K562 (cell line): ENCODE results near the gene USHBP1. TPM values are rescaled to one million over a fixed set of nuclear protein-coding genes. Genes with fewer than 3 reads are reported as not detected.

Experiments
- ARID4B ChIP-seq: sonication (generic); formaldehyde crosslinking; IDR thresholded peaks from 2 replicates; pipeline ENCODE4 v1.8.0; 2022; ENCODE audit warnings: mild to moderate bottlenecking, missing genetic modification reagents
- ATF1 ChIP-seq, 2 experiments: fragments of 450-650 bp in 1 of 2; IDR thresholded peaks; 2 replicates each; pipeline ENCODE4 v1.6.1; 2016; ENCODE audit warnings: missing compliant biosample characterization in 1 of 2, missing genetic modification characterization in 1 of 2
- ATF3 ChIP-seq, 2 experiments: fragments of 450-650 bp in 1 of 2; sonication (generic) in 1 of 2; formaldehyde crosslinking in 1 of 2; IDR thresholded peaks in 1 of 2; conservative IDR thresholded peaks in 1 of 2; 2 replicates each; pipeline versions ENCODE4 v1.6.1 to v1.8.1; 2016 to 2023; ENCODE audit warnings: mild to moderate bottlenecking in 2 of 2, moderate library complexity in 2 of 2, inconsistent platforms in 1 of 2, missing genetic modification reagents in 1 of 2
- CREB3L1 ChIP-seq: fragments of 450-650 bp; IDR thresholded peaks from 2 replicates; pipeline ENCODE4 v1.6.1; 2014; ENCODE audit warnings: low read depth, mild to moderate bottlenecking, moderate library complexity, borderline replicate concordance
- FOXM1 ChIP-seq, 2 experiments: fragments of 450-650 bp in 1 of 2; sonication (generic) in 1 of 2; formaldehyde crosslinking in 1 of 2; IDR thresholded peaks; 2 replicates each; pipeline versions ENCODE4 v1.6.1 to v1.9.0; 2017 to 2022; ENCODE audit warnings: low read depth in 2 of 2, mild to moderate bottlenecking in 2 of 2, missing genetic modification reagents in 1 of 2, moderate library complexity in 1 of 2
- HDAC1 ChIP-seq, 2 experiments: fragments of 450-650 bp; IDR thresholded peaks; 2 replicates each; pipeline ENCODE4 v1.6.1; 2016 to 2017; ENCODE audit warnings: inconsistent platforms in 1 of 2, mild to moderate bottlenecking in 1 of 2, moderate library complexity in 1 of 2
- MAX ChIP-seq: sonication (generic); formaldehyde crosslinking; IDR thresholded peaks from 2 replicates; pipeline ENCODE4 v1.9.0; 2022; ENCODE audit warnings: mild to moderate bottlenecking, missing genetic modification reagents
- POLR2G ChIP-seq: fragments of 200-400 bp; formaldehyde crosslinking; IDR thresholded peaks from 2 replicates; pipeline ENCODE4 v1.6.1; 2017; ENCODE audit warnings: low read depth, mild to moderate bottlenecking, antibody characterized with exemption, low read length, moderate library complexity
- PRMT5 ChIP-seq: sonication (generic); formaldehyde crosslinking; IDR thresholded peaks from 2 replicates; pipeline ENCODE4 v1.5.0; 2020; ENCODE audit warnings: missing genetic modification reagents
- PYGO2 ChIP-seq: fragments of 450-650 bp; IDR thresholded peaks from 2 replicates; pipeline ENCODE4 v1.6.1; 2016; ENCODE audit warnings: mild to moderate bottlenecking, missing genetic modification characterization, moderate library complexity, missing compliant biosample characterization
- SRF ChIP-seq, 2 experiments: fragments of 250-450, 450-650 bp in 1 of 2; sonication (Bioruptor Pico) in 1 of 2; sonication (generic) in 1 of 2; formaldehyde crosslinking; IDR thresholded peaks; 2 replicates each; pipeline versions ENCODE4 v1.5.0 to v1.5.1; 2020 to 2022; ENCODE audit warnings: mild to moderate bottlenecking in 1 of 2, missing genetic modification reagents in 1 of 2
- TBP ChIP-seq: optimal IDR thresholded peaks from 2 replicates; pipeline ENCODE3; 2011; ENCODE audit warnings: low read depth, low read length, improper control_type of control experiment
- TCF3 ChIP-seq: sonication (generic); formaldehyde crosslinking; IDR thresholded peaks from 2 replicates; pipeline ENCODE4 v1.4.0; 2020; ENCODE audit warnings: mild to moderate bottlenecking, missing genetic modification reagents
- TEAD4 ChIP-seq, 2 experiments: sonication (generic) in 1 of 2; formaldehyde crosslinking in 1 of 2; IDR thresholded peaks; 2 replicates each; pipeline versions ENCODE4 v1.6.1 to v1.8.0; 2012 to 2022; ENCODE audit warnings: borderline replicate concordance in 1 of 2, inconsistent platforms in 1 of 2, low read length in 1 of 2, mild to moderate bottlenecking in 1 of 2, missing genetic modification reagents in 1 of 2
- ZFP91 ChIP-seq: sonication (generic); formaldehyde crosslinking; IDR thresholded peaks from 2 replicates; pipeline ENCODE4 v1.8.0; 2022; ENCODE audit warnings: mild to moderate bottlenecking, missing genetic modification reagents
- ZNF583 ChIP-seq: fragments of 250-450 bp; sonication (Bioruptor Pico); IDR thresholded peaks from 2 replicates; pipeline ENCODE4 v1.4.0; 2020
- polyA plus RNA-seq, 8 experiments: library from polyadenylated mRNA; depleted of rRNA in 4 of 8; stranded (reverse) in 5 of 8; unstranded in 3 of 8; fragments of >200 nt; fragmentation: Nextera tagmentation in 2 of 8; fragmentation: Illumina TruSeq in 1 of 8; extraction: Ambion mirVana in 2 of 8; extraction: Trizol in 1 of 8; gene quantifications; 2 replicates each; pipeline versions ENCODE4 v1.2.1 to v1.2.3, GENCODE V29; 2011 to 2014; ENCODE audit warnings: inconsistent platforms in 1 of 8, missing spikeins in 1 of 8
- total RNA-seq, 7 experiments: library from RNA; depleted of rRNA in 6 of 7; stranded (reverse); fragments of >200 nt in 6 of 7; fragmentation: Illumina TruSeq in 2 of 7; extraction: Trizol in 2 of 7; gene quantifications; 2 replicates each; pipeline versions ENCODE4 v1.2.1 to v1.2.3, GENCODE V29; 2011 to 2021; ENCODE audit warnings: low replicate concordance in 1 of 7

The USHBP1 gene
- total and polyA plus RNA-seq, 9 of the 15 experiments (the other 6 are each of a cell fraction or from before 2014, with no cell fraction given): 0.03 to 0.10 (median 0.05) TPM; not detected in 5

GRCh38 chr19:17235300-17235970 lies 29.1 kb downstream of the USHBP1 start (continued):
- peak; percentile 82 for TF ChIP-seq POLR2G
- no peak for TF ChIP-seq PRMT5
- no peak for TF ChIP-seq ZFP91 (CRISPR knock-in tag)
- no peak for TF ChIP-seq PYGO2 (tag)
- no peak for TF ChIP-seq FOXM1 (IDR thresholded peaks at IDR 0.05; ENCODE audit: low read depth)
- peak; percentile 55; the same call in 1 of the 2 replicates for TF ChIP-seq FOXM1 (CRISPR knock-in tag; IDR thresholded peaks at IDR 0.05; ENCODE audit: low read depth)
- peak; percentile 93 for TF ChIP-seq MAX
- TF ChIP-seq TBP: peak; percentile 10
- TF ChIP-seq HDAC1 (IDR thresholded peaks at IDR 0.05): 0 out of 4 replicates have a peak, but pooled peaks of 1 of the 2 experiments have one; percentile 44
- TF ChIP-seq CREB3L1: peak; percentile 79
- 0 out of 2 replicates have a peak, but pooled peaks have one; percentile 10 for TF ChIP-seq ZNF583
- TF ChIP-seq ATF1 (CRISPR knock-in tag; IDR thresholded peaks at IDR 0.05): no peak
- TF ChIP-seq ATF1 (tag; IDR thresholded peaks at IDR 0.05): peak; percentile 68
- no peak; the same call in 1 of the 2 replicates for TF ChIP-seq TCF3 (CRISPR knock-in tag)
- no peak for TF ChIP-seq ATF3 (IDR thresholded peaks at IDR 0.05)
- TF ChIP-seq ATF3 (CRISPR knock-in tag; conservative IDR thresholded peaks at IDR 0.05): 0 out of 2 replicates have a peak, but pooled peaks have one; percentile 27
- TF ChIP-seq ARID4B: peak; percentile 68
- 0 out of 4 replicates have a peak, but pooled peaks of 1 of the 2 experiments have one; percentile 20 for TF ChIP-seq SRF (CRISPR knock-in tag; IDR thresholded peaks at IDR 0.05)
- TF ChIP-seq TEAD4 (IDR thresholded peaks at IDR 0.05; ENCODE audit: low read length): no peak
- TF ChIP-seq TEAD4 (CRISPR knock-in tag; IDR thresholded peaks at IDR 0.05; ENCODE audit: borderline replicate concordance): peak; percentile 53; the same call in 1 of the 2 replicates
